HG03103 (cell line): ENCODE measurements around the gene TEX14.
"Not testable (repeated sequence)": the region's sequence is repeated elsewhere in the genome, so short reads cannot be mapped to it uniquely, and the experiment has no call there.

ENCODE experiments used
- ATAC-seq: cut with Tn5 transposase; IDR thresholded peaks from one replicate; pipeline ENCODE4 v1.9.1; 2021; ENCODE audit warnings: low read depth; ENCODE audit not compliant: unreplicated experiment

The TEX14 gene

DNA sequence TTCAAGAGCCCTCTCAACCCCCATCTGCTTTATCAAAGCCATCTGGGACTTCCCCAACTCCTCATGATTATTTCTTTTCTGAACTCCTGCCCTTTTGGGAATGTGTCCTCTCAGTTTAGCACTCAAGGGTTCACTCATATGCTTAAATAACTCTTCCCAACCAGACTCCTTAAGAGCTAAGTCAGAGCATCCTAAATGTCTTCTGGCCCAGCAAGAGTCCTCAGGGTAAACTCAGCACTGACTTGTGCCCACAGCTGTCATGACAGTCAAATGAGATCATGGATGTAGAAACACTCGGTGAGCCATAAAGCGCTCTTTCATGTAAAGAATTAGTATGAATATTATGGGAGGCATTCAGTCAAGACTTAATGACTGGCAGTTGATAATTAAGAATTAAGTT, 85.9 kb downstream of the TEX14 start:
- ATAC-seq: no peak

- ATAC-seq: no peak
Measured at GRCh38 chr17:58605470-58605869, 86.4 kb downstream of the TEX14 start.

DNA sequence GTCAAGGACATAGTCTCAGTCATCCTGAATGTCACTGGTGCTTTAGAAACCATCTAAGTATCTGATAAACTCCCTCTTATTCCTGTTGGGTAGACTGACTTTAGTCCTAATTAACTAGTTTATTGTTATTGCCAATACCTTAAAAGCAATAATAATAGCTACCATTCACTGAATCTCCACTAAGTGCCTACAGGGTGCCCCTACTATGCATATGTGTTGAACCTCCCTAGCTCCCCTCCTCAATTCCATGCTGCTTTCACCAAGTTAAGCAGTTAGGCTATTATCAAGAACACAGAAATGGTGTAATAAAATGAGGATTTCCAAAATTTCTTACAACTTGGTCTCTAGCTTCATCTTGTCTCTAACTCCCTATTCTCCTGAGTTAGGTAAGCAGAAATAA, 89.9 kb downstream of the TEX14 start:
- ATAC-seq: no peak

- ATAC-seq: no peak
Measured at GRCh38 chr17:58597371-58597770, 94.5 kb downstream of the TEX14 start.

DNA sequence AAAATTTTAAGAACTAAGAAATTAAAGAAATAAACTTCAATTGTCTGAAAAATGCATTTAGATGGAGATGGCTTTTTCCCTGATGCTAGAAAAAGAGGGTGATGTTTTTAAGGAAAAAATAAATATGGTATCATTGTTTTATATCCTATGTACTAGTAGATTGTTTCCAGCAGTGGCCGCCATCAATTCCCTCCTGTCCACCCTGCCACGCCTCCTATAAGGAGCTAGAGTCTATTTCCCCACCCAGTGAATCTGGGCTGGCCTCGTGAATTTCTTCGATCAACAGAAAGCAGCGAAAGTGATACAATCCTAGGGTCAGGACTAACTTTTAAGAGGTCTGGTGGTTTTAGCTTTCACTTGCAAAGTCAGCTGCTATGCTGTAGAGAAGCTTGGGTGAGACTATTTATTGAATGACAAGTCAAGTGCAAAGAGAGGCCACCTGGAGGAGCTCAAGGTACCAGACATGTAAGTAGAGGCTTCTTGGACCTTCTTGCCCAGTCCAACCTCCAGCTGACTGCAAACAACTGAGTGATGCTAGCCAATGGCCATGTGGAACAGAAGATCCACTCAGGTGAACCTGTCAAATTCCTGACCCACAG, 96.6 kb downstream of the TEX14 start:
- no peak for ATAC-seq

DNA sequence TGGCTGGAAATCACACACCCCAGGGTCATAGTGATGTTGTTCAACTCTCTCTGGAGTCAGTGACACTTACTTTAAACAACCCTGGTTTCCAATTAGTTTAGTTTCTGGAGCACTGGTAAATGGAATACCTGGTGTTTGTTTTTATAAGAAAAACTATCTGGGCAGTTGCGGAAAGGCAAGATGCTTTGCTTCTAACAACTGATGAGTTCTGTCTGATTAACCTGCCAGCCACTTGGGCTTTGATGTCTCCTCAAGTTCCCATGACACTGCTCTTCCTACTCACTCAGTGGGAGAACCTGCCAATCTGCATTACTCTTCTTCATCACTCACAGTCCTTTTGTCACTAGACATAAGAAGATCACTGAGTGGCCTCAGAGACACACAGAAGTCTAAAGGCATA, 98.7 kb downstream of the TEX14 start:
- no peak for ATAC-seq

DNA sequence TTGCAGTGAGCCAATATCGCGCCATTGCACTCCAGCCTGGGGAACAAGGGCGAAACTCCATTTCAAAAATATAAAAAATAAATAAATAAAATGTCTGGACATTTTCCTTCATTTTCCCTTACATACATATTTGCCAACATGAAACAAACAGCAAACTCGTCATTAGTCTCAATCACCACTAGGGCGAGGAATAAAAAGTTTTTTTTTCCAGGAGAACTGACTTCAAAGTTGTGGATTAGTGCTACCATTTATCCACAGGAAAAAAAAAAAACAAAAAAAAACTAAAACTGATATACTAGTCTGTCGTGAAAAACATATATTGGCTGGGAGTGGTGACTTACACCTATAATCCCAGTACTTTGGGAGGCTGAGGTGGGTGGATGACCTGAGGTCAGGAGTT, 100.4 kb downstream of the TEX14 start:
- no peak for ATAC-seq

- no peak for ATAC-seq
Measured at GRCh38 chr17:58590377-58590776, 101.5 kb downstream of the TEX14 start.

DNA sequence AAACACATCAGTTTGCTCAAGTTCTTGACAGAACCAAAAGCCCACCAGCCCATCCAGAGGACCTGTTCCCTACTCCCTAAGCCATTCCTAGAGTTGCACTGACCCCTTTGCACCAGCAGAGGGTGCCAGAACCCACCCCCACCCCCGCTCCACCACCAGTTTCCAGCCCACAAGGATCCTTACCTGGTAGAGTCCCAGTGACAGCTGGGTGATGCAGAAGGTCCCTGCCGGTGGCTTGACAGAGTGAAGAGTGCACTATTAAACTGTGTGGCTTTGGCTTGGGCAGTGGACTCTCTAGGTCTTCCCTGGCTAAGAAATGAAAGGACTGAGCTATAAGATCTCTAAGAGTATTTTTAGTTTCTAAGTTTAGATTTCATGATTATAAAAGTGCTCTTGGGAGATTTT, 104.1 kb downstream of the TEX14 start:
- no peak for ATAC-seq

DNA sequence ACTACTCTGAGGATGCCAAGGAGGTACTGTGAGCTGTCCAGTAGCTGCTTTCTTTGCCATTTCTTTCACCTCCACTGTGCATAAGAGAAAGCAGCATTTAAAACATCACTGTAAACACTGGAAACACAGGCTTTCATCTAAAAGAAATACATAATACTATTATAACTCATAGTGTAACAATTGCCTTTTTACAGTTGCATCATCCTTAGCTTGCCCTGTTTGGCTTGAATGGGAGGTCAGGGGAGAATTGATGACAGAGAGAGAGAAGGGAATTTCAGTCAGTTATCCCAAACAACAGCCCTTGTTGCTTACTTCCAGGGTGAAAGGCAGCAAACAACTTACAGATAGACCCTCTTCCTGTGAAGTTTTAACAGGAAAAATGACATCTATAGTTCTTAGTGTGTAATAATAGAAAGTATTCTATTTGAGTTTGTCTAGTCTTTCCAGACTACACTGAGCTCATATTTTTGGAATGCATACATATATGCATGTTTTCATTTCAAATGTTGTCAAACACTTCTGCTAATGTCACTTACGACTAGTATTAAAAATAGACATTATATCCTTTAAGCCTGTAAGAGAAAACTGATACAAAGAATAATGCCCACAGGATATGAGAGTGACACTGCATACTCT, 105.7 kb downstream of the TEX14 start:
- ATAC-seq: no peak

DNA sequence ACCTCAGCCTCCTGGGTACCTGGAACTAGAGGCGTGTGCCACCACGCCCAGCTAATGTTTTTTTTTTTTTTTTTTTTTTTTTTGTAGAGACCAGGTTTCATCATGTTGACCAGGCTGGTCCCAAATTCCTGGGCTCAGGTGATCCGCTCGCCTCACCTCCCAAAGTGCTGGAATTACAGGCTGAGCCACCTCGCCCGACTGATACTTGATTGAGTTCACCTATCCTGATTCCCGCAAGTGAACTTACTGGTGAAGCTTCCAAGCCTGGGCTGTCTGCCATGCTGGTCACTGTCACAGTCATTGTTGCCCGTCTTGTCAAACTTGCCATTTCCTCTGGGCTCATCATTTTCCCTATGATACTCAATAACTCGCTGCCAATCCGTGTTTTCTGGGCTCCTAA, 106.3 kb downstream of the TEX14 start:
- ATAC-seq: no peak

DNA sequence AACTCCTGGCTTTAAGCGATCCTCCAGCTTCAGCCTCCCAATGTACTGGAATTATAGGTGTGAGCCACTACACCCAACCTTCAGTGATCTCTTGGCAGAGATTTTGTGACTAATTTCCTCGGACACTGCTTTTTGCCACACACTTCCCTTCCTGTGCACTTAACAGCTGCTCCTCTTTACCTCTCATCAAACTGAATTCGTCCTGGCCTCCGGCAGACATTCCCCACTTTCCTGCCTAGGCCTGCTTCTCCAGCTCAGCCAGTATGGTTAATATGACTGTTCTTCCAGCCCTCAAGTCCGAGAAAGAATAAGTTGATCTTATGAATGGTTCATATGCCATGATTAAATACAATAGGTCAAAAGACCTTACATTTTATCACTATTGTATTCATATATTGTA, 108.4 kb downstream of the TEX14 start:
- no peak for ATAC-seq

DNA sequence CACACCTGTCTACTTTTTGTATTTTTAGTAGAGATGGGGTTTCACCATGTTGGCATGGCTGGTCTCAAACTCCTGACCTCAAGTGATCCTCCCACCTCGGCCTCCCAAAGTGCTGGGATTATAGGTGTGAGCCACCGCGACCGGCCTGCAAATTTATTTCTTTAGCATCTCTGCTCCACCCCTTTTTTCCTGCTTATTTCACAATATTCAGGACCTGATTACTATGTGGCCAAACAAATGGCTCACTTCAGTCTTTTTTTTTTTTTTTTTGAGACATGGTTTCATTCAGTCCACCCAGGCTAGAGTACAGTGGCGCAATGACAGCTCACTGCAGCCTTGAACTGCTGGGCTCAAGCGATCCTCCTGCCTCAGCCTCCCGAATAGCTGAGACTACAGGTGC, 109.1 kb downstream of the TEX14 start:
- ATAC-seq: not testable (repeated sequence)

DNA sequence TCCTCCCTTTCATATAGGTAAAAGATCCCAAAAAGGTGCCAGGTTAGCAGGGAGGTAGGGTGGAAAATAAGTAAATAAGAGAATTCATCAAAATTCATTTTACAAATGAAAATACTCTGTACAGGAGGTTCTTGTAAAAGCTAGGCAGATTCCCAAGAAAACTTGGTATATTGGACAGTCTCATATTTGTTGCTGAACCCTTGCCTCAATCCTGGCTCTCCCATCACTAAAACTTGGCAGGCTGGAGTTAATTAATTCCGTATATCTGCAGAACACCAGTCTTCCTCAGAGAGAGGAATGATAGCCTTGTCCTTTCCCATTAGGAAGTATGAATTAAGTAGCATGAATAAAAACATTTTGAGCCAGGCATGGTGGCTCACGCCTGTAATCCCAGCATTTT, 111.2 kb downstream of the TEX14 start:
- no peak for ATAC-seq

GRCh38 chr17:58577696-58578095, 114.1 kb downstream of the TEX14 start:
- ATAC-seq: no peak

DNA sequence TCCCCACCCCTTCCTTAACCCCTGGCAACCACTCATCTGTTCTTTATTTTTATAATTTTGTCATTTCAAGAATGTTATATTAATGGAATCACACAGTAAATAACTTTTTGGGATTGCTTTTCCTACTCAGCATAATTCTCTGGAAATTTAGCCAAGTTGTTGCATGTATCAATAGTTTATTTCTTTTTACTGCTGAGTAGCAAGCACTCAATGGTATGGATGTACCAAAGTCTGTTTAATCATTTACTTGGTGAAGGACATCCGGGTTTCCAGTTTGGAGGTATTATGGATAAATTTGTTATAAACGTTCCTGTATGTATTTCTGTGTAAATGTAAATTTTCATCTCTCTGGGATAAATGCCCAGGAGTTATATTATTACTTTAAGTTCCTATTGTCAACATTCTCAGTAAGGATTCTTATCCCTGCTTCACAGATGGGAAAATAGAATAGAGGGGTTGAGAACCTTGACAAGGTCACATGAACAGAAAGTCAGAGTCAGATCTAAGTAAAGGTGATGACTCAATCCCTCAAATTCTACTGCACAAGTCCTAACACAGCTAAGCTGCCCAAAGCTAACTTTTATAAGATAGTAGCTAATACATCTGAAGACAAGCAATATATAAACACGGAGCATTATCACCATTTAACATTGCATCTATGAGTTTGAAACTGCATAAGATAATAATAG, 115.0 kb downstream of the TEX14 start:
- ATAC-seq: no peak

DNA sequence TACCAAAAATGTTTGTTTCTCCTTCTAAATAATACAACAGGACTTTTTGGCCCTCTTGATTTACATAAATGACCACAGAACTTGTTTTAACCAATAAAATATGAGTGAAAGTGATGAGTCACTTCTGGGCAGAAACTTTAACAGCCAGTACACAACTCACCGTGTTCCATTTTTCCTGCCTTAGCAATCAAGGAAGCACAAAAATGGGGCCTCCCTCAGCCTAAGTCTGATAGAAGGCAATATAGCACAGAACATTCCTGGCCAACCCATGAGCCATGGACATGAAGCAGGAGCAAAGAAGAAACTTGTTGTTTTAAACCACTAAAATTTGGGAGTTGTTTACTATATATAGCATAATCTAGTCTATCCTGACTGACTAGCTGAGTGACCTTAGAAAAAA, 116.3 kb downstream of the TEX14 start:
- no peak for ATAC-seq

- no peak for ATAC-seq
Measured at GRCh38 chr17:58574025-58574424, 117.8 kb downstream of the TEX14 start.

DNA sequence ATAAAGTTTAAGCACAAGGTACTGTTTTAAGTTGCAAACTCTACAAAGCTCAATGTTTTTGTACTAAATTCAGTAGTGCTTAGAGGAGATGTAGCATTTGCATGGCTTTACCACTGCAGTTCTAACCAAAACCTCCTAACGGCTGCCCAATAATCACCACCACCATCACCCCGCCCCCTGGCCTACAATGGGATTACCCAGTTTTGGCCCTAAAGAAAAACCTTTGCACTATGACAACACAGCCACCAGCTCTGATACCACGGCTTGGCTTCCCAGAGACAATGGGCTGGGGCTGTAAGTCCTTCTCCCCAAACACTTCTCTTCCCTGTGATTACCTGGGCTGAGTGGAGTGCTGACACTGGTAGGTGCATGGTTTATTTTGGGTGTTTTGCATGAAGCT, 119.0 kb downstream of the TEX14 start:
- no peak for ATAC-seq

GRCh38 chr17:58570758-58571157, 121.1 kb downstream of the TEX14 start:
- ATAC-seq: no peak

DNA sequence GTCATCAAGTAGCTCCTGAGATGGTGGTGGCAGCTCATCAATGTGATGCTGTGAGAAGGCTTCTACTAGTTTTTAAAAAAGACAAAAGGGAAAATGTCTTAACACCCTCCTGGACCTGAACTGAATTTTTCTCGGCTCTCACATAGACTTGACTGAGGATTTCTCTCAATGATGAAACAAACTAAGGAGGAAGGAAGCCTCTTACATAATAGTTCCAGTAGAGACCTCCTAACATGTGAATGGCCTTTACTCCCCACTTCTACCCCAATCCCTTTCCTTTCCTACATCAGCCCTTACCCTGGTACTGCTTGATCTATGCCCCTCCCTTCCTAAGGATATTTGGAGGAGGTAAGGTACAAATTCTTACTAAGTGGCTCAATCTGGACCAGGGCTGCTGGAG, 122.6 kb downstream of the TEX14 start:
- ATAC-seq: no peak
